Fibroblast of lung (primary cell): Measurements from ENCODE around the gene CRLF2.

Source experiments
- CTCF ChIP-seq, 2 donors: IDR thresholded peaks in 1 of 2; conservative IDR thresholded peaks in 1 of 2; 1 replicate in 1 of 2; 2 replicates in 1 of 2; pipeline ENCODE4 v1.5.1; 2011 to 2012; ENCODE audit warnings: low read length in 2 of 2, control low read depth in 1 of 2, inconsistent platforms in 1 of 2, low read depth in 1 of 2, mild to moderate bottlenecking in 1 of 2
- EZH2 ChIP-seq: IDR thresholded peaks from 2 replicates; pipeline ENCODE4 v1.5.1; 2012; ENCODE audit warnings: low read length, control low read depth, mild to moderate bottlenecking; ENCODE audit errors: missing control alignments

GRCh38 chrX:1246816-1247215 is 34.4 kb upstream of the CRLF2 start:
- TF ChIP-seq CTCF (conservative IDR thresholded peaks at IDR 0.05 in 1 of 2, IDR thresholded peaks at IDR 0.05 in 1 of 2; ENCODE audit: low read depth in 1 of 2, low read length in 2 of 2) (peak; percentile 34 to 42), EZH2 (no peak)
